Smooth muscle cell (in vitro differentiated cells): ENCODE data around the gene MED8. TPM values are rescaled to one million over a fixed set of nuclear protein-coding genes. Genes with fewer than 3 reads are reported as not detected.

Source experiments
- DNase-seq: peaks from one replicate; lab custom pipeline; 2025; ENCODE audit not compliant: unreplicated experiment; lab: John Stamatoyannopoulos, UW
- H2AFZ ChIP-seq: fragments of 200-600 bp; sonication (generic); 2 replicates; pipeline ENCODE4 v1.6.0; 2016; ENCODE audit warnings: antibody characterized with exemption, low read depth, mild to moderate bottlenecking
- H3F3A ChIP-seq: fragments of 200-600 bp; sonication (generic); 2 replicates; pipeline ENCODE4 v1.6.0; 2017; ENCODE audit warnings: antibody characterized with exemption, low read depth
- H3K27ac ChIP-seq: fragments of 200-600 bp; sonication (generic); 2 replicates; pipeline ENCODE4 v1.5.1; 2016; ENCODE audit warnings: low read depth, mild to moderate bottlenecking
- H3K27me3 ChIP-seq: fragments of 200-600 bp; sonication (generic); 2 replicates; pipeline ENCODE4 v1.6.1; 2016; ENCODE audit warnings: low read depth, mild to moderate bottlenecking
- H3K36me3 ChIP-seq: fragments of 200-600 bp; sonication (generic); 2 replicates; pipeline ENCODE4 v1.5.1; 2016; ENCODE audit warnings: low read depth
- H3K4me1 ChIP-seq: fragments of 200-600 bp; sonication (generic); 2 replicates; pipeline ENCODE4 v1.5.1; 2016; ENCODE audit warnings: low read depth
- H3K4me2 ChIP-seq: fragments of 200-600 bp; sonication (generic); 2 replicates; pipeline ENCODE4 v1.6.0; 2016; ENCODE audit warnings: mild to moderate bottlenecking
- H3K4me3 ChIP-seq: fragments of 200-600 bp; sonication (generic); 2 replicates; pipeline ENCODE4 v1.5.1; 2016; ENCODE audit warnings: mild to moderate bottlenecking
- H3K79me2 ChIP-seq: fragments of 200-600 bp; sonication (generic); 2 replicates; pipeline ENCODE4 v1.6.0; 2016; ENCODE audit warnings: low read depth, mild to moderate bottlenecking
- H3K9ac ChIP-seq: fragments of 200-600 bp; sonication (generic); 2 replicates; pipeline ENCODE4 v1.6.0; 2016; ENCODE audit warnings: low read depth
- H3K9me3 ChIP-seq: fragments of 200-600 bp; sonication (generic); replicated peaks from 2 replicates; pipeline ENCODE4 v1.5.1; 2016; ENCODE audit warnings: low read depth
- H4K20me1 ChIP-seq: fragments of 200-600 bp; sonication (generic); 2 replicates; pipeline ENCODE4 v1.6.0; 2016; ENCODE audit warnings: low read depth
- CTCF ChIP-seq: fragments of 200-600 bp; sonication (generic); IDR thresholded peaks from 2 replicates; pipeline ENCODE4 v1.5.1; 2017; ENCODE audit warnings: borderline replicate concordance, mild to moderate bottlenecking, antibody characterized with exemption; ENCODE audit not compliant: insufficient read depth, poor library complexity, severe bottlenecking
- WGBS: methylation state at CpG from one replicate; pipeline ENCODE4 v1.1.7; 2016; ENCODE audit warnings: low lambda C conversion rate; 5-methylcytosine and 5-hydroxymethylcytosine counted together
- polyA plus RNA-seq: library from polyadenylated mRNA; unstranded; fragments of >200 nt; fragmentation: Nextera tagmentation; extraction: Ambion mirVana; gene quantifications from 2 replicates; pipeline ENCODE4 v1.2.1, GENCODE V29; 2016
- total RNA-seq: library from RNA; depleted of rRNA; stranded (reverse); fragments of >200 nt; gene quantifications from 2 replicates; pipeline ENCODE4 v1.2.3, GENCODE V29; 2014

MED8 gene
- total and polyA plus RNA-seq, 2 experiments from 2014 or later = 61.4 to 76.3 TPM

GRCh38 chr1:43352351-43352705, 37.3 kb downstream of the MED8 start:
- no peak overlapping the region for H3K9ac ChIP-seq
- no peak for TF ChIP-seq CTCF
- no peak for DNase-seq
- H3K9me3 ChIP-seq = no peaks in the 10 kb centered on the region
- peaks cover 5% of the 10 kb centered on the region for H3F3A ChIP-seq
- no peaks in the 10 kb centered on the region for H3K27me3 ChIP-seq
- H3K79me2 ChIP-seq = no peaks in the 10 kb centered on the region
- no peaks in the 10 kb centered on the region for H4K20me1 ChIP-seq
- no peak overlapping the region for H2AFZ ChIP-seq
- no peaks in the 10 kb centered on the region for H3K36me3 ChIP-seq
- no peak overlapping the region for H3K27ac ChIP-seq
- WGBS = 88% methylated on average over 2 of the region's 2 CpGs
- no peak overlapping the region for H3K4me3 ChIP-seq
- H3K4me2 ChIP-seq = no peak overlapping the region
- H3K4me1 ChIP-seq = peaks cover 13% of the 10 kb centered on the region

- no peak overlapping the region for H2AFZ ChIP-seq
Observed at GRCh38 chr1:43351421-43352350, 37.9 kb downstream of the MED8 start.

GRCh38 chr1:43350976-43351375, 38.6 kb downstream of the MED8 start:
- peaks cover 5% of the 10 kb centered on the region for H3F3A ChIP-seq
- no peak overlapping the region for H3K9ac ChIP-seq
- no peak overlapping the region for H3K4me2 ChIP-seq
- no peak overlapping the region for H2AFZ ChIP-seq
- peaks cover 16% of the 10 kb centered on the region for H3K4me1 ChIP-seq
- H3K79me2 ChIP-seq = no peaks in the 10 kb centered on the region
- H3K9me3 ChIP-seq = no peaks in the 10 kb centered on the region
- H3K36me3 ChIP-seq = no peaks in the 10 kb centered on the region
- 100% methylated on average over 1 of the region's 1 CpG for WGBS
- no peak for TF ChIP-seq CTCF
- no peaks in the 10 kb centered on the region for H3K27me3 ChIP-seq
- no peak overlapping the region for H3K4me3 ChIP-seq
- no peak for DNase-seq
- H4K20me1 ChIP-seq = no peaks in the 10 kb centered on the region
- H3K27ac ChIP-seq = no peak overlapping the region

More at GRCh38 chr1:43351421-43352350, 37.9 kb downstream of the MED8 start:
- no peak overlapping the region for H3K4me3 ChIP-seq
- no peak for DNase-seq
- H3K27me3 ChIP-seq = no peaks in the 10 kb centered on the region
- peaks cover 15% of the 10 kb centered on the region for H3K4me1 ChIP-seq
- no peaks in the 10 kb centered on the region for H3K9me3 ChIP-seq
- H3K36me3 ChIP-seq = no peaks in the 10 kb centered on the region
- H3K9ac ChIP-seq = no peak overlapping the region
- no peak overlapping the region for H3K27ac ChIP-seq
- no peak for TF ChIP-seq CTCF
- no peaks in the 10 kb centered on the region for H3K79me2 ChIP-seq
- peaks cover 5% of the 10 kb centered on the region for H3F3A ChIP-seq
- 91% methylated on average over 10 of the region's 10 CpGs for WGBS
- no peaks in the 10 kb centered on the region for H4K20me1 ChIP-seq
- no peak overlapping the region for H3K4me2 ChIP-seq
